CD4-positive, alpha-beta T cell treated with Interleukin-6 at 100 ng/mL for 8 hours (primary cell): ENCODE data around the gene PLXNB3.
"Not testable (repeated sequence)": the region's sequence is repeated elsewhere in the genome, so short reads cannot be mapped to it uniquely, and the experiment has no call there.

Experiments
- DNase-seq: peaks from one replicate; pipeline ENCODE4 v3.0.0-alpha.2; 2020; ENCODE audit warnings: mixed read lengths, low spot score

The PLXNB3 gene

DNA sequence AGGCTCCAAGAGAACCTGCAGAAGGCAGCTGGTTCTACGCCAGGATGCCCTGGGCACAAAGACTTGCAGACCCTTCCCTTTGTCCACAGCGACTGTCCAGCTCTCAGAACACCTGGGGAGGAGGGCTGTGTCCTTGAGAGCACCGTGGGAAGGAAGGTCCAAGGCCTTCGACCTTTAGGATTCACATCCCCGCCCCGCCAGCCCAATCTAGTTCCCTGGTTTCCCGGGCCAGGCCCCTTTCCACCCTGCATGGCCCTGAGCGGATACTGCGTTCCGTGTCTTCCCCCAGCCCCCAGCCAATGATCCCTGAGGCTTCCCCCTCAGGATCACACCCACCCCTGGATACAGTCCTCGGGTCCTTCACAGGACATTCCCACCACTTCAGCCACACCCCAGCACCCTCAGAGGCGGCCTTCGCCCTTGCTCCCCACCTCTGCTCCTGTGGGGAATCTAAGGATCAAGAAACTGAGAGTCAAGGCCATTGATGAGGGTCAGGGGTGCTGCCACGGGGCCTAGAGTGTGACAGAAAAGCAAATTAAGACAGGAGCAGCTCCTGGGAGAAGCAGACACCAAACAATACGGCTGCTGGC, 30.3 kb upstream of the PLXNB3 start:
- DNase-seq, result no peak

DNA sequence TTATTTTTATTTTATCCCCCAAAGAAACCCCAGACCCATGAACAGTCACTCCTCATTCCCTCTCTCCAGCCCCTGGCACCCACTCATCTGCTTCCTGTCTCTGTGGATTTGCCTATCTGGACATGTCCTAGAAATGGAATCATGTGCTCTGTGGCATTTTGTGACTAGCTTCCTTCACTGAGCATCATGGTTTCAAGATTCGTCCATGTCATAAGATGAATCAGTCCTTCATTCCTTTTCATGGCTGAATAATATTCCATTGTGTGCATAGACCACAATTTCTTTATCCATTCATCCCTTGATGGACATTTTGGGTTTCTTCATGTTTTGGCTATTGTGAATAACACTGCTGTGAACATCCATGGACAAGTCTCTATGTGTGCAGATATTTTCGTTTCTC, 29.2 kb upstream of the PLXNB3 start:
- no peak for DNase-seq

DNA sequence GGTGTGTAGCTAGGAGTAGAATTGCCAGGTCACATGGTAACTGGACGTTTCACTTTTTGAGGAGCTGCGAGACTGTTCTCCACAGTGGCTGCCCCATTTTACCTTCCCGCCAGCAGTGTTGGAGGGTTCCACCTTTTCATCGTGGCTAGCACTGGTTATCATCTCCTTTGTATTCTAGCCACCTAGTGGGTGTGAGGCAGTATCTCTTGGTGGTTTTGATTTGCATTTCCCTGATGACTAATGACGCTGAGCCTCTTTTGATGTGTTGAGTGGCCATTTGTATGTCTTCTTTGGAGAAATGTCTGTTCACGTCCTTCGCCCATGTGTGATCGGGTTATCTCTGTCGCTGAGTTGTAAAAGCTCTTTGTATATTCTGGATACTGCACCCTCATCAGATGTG, 28.8 kb upstream of the PLXNB3 start:
- DNase-seq, result no peak

DNA sequence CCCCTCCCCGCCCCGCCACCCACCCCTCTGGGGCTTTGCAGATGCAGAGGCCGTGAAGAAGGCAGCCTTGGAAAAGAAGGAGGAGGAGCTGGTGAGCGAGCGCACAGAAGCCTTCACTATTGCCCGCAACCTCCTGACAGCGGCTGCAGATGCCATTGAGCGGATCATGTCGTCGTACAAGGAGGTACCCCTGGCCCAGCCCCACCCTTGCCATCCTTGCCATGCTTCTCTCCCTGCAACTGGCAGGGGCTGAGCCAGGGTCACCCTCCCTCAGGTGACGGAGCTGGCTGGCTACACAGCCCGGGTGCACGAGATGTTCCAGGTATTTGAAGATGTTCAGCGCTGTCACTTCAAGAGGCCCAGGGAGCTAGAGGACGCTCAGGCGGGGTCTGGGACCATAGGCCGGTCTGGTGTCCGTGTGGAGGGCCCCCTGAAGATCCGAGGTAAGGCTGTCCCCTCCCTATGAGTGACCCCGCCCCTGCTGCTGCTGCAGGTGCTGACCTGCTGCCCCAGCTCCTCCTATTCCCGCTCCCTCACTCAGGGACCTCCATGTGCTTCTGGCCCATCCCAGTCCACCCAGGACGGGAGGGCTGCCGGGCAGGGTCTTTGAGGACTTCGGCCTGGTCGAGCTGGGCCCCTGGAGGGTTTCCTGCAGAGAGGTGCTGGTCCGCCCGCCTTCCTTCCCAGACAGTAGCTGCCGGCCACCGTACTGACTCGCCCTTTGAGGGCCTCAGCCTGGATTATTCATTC, 27.8 kb upstream of the PLXNB3 start:
- DNase-seq, result no peak

DNA sequence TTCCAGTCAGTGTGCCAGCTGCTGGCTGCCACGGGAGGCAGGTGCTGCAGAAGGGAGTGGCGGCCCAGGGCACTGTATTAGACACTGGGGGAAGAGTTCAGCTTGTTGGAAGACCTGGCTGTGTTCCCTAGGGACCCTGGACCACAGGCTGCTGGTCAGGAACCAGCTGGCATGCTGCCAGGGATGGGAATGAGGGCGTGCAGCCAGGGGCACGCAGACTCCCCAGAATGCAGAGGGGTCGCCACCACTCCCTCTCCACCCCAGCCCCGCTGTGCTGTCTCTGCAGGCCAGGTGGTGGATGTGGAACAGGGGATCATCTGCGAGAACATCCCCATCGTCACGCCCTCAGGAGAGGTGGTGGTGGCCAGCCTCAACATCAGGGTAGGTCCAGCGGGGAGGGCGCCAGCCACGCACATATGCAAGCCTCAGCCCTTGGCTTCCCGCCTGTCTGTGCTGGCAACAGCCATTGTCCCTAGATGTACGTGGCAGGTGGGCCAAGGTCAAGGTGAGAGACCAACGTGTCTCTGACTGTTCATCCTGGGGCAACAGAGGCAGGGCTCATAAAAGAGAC, 27.1 kb upstream of the PLXNB3 start:
- no peak for DNase-seq

DNA sequence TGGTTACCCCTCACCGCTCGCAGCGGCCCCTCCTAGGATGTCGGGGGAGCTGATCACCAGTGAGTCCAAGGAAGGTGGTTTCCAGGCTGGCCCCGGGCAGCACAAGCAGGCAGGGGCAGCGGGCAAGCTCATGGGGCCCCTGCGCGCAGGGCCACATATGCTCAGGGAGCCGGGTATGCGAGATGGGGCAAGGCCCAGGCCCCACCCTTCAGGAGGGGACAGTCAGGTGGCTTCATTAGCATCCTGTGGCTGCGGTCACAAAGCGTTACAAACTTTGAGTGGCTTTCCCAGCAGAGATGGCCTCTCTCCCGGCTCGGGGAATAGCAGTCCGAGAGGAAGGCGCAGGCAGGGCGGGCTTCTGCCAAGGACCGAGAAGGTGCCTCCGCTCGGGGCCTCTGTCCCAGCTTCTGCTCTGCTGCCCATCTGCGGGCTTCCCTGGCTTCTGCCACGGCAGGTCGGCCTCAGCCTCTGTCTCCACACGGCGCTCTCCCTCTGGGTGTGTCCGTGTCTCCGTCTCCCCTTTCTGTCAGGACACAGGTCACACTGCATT, 25.9 kb upstream of the PLXNB3 start:
- no peak for DNase-seq

DNA sequence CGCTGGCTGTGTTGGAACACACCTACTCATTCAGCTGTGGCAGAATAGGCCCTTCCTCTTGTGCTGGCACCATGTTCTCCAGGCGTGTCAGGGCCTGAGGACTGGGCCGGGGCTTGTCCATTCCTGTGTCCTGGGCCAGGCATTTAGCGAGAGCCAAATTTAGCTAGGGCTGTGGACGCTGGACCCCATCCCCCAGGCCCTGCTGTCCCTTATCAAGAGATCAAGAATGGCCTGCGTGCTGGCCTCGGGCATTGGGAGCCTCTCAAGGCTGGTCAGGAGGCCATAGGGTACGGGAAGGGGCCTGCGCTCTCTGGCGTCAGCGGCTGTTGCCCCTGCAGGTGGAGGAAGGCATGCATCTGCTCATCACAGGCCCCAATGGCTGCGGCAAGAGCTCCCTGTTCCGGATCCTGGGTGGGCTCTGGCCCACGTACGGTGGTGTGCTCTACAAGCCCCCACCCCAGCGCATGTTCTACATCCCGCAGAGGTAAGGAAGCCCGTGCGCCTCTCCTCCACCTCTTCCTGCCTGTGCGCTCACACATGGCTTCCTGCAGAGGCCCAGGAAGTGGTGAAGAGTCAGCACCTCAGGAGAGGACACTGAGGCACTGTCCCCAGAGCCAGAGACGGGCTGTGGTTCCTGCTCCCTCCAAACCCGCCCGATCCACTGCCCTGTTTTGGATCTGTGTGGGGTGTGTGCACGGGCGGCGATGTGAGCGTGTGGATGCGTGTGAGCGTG, 24.1 kb upstream of the PLXNB3 start:
- DNase-seq, result peak; percentile 51

DNA sequence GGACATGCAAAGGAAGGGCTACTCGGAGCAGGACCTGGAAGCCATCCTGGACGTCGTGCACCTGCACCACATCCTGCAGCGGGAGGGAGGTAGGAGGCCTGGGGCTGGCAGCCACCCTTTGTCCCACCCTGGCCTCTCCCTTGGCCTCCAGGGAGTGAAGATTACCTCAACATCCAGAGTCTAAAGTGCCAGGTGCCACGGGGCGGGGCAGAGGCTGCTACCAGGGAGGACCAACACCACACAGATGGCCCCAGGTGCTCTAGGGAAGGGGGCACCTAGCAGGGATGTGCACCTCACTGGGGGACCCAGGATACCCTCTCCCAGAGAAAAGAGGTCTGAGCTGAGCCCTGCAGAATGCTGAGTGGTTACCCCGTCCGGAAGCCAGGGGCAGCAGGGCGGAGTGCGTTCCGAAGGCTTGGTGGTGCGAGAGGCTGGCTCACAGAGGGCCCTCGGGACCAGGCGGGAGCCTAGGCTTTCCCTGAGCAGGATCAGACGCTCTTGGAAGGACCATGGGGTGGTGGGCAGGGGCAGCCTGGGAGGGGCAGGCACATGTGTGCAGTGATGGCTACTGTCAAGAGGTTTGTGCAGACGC, 23.3 kb upstream of the PLXNB3 start:
- DNase-seq, result no peak

DNA sequence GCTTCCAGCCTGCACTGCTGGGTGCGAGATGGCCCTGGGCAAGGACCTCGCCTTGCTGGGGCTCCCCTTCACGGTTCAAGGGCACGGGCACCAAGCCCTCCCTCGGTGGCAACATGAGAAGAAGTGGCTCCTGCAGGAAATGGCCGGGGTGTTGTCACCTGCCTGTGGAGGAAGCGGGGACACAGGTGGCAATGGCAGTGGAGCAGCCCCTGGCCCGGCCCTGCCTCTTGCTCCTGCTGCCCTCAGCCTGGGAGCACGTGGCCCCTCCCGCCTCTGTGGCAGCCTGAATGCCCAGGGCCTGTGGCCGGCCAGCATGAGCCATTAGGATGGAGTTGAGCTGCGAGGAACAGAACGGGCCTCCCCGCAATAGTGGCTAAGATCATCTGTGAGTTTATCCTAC, 22.6 kb upstream of the PLXNB3 start:
- DNase-seq, result no peak

DNA sequence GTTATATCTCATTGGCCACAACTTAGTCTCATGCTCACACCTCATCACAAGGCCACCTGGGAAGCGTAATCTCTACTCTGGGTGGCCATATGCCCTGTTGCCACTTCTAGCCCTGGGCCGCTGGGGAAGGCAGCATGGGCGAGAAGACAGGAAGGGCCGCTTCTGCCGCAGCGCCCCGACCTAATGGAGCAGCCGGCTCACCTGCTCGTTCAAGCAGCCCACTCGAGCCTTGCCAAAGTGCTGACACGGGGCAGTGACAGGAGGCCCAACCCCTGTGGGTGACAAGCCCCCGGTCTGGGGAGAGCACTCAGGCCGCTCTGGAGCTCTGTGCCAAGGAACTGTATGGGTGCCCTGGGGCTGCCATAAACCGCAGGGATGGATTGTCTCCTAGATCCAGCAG, 21.9 kb upstream of the PLXNB3 start:
- DNase-seq, result not testable (repeated sequence)

DNA sequence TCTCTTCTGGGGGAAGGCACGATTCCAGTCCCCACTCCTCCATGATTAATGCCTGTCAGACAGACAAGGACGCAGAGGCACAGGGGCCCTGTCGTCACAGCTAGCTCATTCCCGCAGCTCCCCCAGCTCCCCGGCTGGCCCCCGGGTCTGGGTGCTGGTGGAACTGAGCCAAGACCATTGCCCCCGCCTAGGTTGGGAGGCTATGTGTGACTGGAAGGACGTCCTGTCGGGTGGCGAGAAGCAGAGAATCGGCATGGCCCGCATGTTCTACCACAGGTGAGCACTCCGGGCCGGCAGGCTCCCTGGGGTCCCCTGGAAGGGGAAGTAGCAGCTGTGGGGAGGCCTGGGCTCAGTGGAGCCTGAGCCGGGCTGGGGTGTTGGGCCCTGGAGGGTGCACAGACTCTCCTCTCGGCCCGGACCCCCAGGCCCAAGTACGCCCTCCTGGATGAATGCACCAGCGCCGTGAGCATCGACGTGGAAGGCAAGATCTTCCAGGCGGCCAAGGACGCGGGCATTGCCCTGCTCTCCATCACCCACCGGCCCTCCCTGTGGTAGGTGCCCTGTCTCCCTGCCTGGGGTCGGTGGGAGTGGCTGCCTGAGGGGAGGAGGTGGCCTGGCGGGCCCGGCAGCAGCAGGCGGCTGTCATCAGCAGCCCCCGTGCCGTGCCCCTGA, 21.1 kb upstream of the PLXNB3 start:
- not testable (repeated sequence) for DNase-seq

DNA sequence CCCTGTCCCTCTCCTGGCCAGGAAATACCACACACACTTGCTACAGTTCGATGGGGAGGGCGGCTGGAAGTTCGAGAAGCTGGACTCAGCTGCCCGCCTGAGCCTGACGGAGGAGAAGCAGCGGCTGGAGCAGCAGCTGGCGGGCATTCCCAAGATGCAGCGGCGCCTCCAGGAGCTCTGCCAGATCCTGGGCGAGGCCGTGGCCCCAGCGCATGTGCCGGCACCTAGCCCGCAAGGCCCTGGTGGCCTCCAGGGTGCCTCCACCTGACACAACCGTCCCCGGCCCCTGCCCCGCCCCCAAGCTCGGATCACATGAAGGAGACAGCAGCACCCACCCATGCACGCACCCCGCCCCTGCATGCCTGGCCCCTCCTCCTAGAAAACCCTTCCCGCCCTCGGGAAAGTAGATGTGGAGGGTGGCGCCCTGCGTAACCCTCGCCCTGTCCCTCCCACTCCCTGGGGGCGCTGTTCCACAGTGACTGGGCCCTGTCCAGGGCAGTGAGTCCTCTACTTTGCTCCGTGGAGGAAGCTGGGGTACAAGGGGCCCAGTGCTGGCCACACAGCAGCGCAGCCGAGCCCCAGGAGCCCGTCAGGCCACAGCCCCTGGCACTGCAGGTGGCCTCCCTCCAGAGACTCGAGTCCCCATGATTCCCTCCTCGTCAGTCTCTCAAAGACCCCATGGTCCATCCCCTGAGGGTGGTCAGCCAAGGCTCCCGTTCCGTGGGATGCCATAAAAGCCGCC, 20.4 kb upstream of the PLXNB3 start:
- DNase-seq, result not testable (repeated sequence)

DNA sequence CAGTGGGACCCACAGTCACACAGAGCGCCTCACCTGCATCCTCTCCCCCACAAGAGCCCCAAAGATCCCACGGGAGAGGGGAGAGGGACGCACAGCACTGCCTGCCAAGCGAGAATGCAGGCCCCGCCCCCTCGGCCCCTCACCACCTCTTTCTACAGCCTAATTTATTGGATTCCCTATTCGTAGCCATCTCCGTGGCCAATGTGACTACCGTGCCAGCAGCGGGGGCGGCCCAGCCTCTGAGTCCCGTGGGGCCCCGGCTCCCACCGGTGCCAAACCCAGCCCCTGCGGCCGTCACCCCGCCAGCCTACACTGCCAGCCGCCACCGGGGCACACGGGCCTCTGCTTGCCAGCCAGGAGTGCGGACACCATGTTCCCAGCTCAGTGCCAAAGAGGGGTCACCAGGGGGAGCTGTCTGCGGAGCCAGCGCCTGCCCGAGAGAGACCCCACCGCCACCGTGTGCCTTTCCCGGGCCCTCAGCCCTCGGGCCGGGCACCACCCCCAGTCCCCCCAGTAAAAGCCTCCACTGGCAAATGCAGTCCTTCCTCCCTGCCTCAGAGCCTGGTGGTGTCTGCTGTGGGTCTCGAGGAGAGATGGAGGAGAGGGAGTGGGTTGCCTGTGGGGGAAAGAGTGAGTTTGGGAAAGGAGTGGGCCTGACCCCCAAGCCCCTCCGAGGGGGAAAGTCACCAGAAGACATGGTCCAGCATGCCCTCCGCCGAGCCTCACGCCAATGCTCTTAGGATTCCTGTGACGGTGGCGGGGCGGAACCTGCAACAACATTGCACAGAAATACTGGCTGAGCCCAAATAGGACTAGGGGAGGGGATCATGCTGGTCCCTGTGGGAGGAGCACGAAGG, 19.6 kb upstream of the PLXNB3 start:
- DNase-seq, result no peak

DNA sequence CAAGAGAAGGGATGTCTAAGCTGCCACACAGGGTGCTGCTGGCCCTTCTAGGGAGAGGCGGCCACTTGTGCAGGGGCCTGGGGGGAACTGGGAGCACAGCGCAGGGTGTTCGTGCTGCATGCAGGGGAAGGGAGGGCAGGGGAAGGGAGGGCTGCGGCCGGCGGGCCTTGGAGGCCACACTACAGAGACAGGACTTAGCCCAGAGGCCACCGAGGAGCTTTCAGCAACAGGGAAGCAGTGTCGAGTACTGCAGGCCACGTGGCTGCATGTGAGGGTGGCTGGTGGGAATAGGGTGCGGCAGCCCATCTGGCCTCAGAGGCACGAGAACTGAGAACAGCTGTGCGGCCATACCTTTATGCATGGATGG, 19.0 kb upstream of the PLXNB3 start:
- not testable (repeated sequence) for DNase-seq

DNA sequence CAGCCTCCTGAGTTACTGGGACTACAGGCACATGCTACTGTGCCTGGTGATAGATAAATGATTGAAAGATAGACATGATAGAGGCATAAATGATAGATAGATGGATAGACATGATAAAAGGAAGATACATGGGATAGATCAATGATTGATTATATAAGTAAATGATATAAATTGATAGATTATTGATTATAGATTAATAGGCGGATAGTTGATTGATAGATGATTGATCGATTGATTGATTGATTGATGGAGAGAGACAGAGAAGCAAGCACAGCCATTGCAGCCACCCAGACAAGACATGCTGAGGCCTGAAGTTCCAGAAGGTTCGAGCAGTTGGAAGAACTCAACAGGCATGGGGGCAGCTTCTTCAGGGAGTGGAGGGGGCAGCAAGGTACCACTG, 17.7 kb upstream of the PLXNB3 start:
- no peak for DNase-seq

DNA sequence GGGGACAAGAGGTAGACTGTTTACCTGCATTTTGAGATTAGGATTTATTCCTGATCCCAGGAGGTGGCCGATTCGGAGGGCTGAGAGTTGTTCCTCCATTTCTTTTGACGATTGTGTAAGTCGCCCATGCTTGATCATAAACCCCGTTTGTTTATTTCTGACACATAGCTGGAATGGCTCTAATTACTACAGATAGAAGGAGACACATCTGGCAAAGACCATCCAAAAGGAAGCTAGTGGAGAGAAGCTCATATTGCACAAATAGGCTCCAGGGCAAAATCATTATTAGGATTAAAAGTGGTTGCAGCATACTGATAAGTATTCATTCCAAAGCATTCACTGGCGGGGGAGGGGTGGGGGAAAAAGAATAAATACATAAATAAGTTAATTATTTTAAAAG, 17.1 kb upstream of the PLXNB3 start:
- not testable (repeated sequence) for DNase-seq

DNA sequence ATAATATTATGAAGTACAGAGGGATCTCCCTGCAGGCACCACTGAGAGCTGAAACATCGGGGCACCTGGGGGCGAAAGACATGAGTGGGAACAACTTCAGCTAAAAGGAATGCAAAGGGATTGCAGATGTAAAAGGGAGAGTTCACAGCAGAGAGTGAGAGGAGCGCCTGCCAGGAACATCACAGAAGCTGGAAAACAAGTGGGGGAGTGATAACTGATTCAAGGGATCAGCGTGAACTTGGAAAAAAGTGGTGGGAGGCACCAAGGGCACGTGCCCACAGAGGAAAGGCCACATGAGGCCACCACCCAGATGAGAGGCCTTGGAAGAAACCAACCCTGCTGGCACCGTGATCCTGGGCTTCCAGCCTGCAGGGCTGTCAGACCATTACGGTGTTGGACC, 15.0 kb upstream of the PLXNB3 start:
- DNase-seq, result not testable (repeated sequence)

DNA sequence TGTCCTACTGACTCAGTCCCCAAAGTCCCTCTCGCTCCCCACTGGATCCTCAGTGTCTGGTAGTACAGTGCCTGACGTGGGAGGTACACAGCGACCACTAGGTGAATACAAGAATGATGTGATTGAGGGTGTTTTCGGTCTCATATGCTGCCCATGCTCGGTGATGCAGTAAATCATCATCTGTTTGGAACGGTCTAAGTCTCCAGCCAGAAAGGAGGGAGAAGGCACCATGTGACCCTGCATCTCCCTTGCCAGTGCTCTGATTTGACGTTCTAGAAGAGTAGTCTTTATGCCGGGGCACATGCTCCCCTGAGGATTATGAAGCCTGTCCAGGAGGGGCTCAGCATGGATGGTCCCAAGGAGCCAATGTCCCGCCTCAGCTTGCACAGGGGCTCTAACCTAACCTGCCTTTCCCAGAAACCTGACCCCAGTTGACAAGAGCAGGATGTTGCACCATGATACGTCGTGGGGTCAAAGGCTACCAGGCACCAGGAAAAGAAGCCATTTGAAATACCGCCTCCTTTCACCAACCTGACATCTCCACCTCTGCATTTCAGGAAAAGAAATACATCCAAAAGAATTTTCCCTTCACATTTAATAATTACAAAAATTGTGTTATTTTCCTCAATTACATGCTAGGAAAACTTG, 13.8 kb upstream of the PLXNB3 start:
- DNase-seq, result no peak

DNA sequence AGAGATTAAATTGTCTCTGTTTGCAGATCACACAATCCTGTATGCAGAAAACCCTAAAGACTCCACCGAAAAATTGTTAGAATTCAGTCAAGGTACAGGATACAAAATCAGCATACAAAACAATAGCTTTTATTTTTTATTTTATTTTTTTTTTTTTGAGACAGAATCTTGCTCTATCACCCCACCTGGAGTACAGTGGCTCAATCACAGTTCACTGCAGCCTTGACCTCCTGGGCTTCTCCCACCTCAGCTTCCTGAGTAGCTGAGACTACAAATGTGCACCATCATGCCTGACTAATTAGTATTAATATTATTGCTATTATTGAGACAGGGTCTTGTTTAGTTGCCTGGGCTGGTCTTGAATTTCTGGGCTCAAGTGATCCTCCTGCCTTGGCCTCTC, 8.9 kb upstream of the PLXNB3 start:
- no peak for DNase-seq

DNA sequence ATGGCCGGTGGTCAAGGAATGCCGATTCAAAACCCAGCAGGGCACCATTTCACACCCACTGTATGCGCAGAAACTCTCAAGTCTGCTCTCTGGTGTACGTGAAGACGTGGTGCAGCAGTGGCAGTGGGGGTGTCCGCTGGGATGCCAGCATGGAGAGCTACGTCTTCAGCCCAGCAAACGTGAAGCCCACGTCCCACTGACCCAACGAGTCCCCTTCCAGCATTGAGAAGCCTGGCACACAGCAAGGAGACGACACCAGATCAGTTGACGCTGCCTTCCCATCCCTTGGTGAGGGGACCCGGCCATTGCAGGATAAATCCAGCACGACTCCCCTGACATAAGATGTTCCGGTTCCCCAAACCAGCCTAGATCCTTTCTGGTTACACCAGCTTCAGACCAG, 2.2 kb upstream of the PLXNB3 start:
- no peak for DNase-seq
